Muscle of back (tissue), 11 donors: ENCODE results near the gene FAM83C. TPM values are rescaled to one million over a fixed set of nuclear protein-coding genes. Genes with fewer than 3 reads are reported as not detected.
"Not testable (repeated sequence)": the region's sequence is repeated elsewhere in the genome, so short reads cannot be mapped to it uniquely, and the experiment has no call there.

Source experiments
- DNase-seq, 3 donors: peaks; one replicate each; pipeline versions ENCODE4 v3.0.0 to v3.0.0-alpha.2; 2013
- polyA plus RNA-seq, 10 donors: library from polyadenylated mRNA; unstranded; fragments of 120-200 nt; gene quantifications; one replicate each; pipeline ENCODE4 v1.2.1, GENCODE V29; 2013; ENCODE audit not compliant: insufficient read length in 10 of 10

FAM83C gene
- polyA plus RNA-seq, 10 donors: 3.0 to 4.7 TPM; not detected in 8

GRCh38 chr20:35269055-35269781, 23.0 kb downstream of the FAM83C start:
- DNase-seq: peak; percentile 26 to 69 (median 38)

- DNase-seq: no peak
These were observed 25.1 kb downstream of the FAM83C start for GRCh38 chr20:35267092-35267491.

- DNase-seq: no peak
These were observed 27.5 kb downstream of the FAM83C start for GRCh38 chr20:35264755-35265154.

GRCh38 chr20:35263532-35264341, 28.5 kb downstream of the FAM83C start:
- DNase-seq: no peak

GRCh38 chr20:35262731-35263531, 29.3 kb downstream of the FAM83C start:
- DNase-seq: peak in 1 of 3 donors; percentile 31

GRCh38 chr20:35262321-35262720, 29.9 kb downstream of the FAM83C start:
- DNase-seq: not testable (repeated sequence)

- no peak for DNase-seq
These were observed 31.8 kb downstream of the FAM83C start for GRCh38 chr20:35260426-35260825.

- no peak for DNase-seq
These were observed 34.9 kb downstream of the FAM83C start for GRCh38 chr20:35257175-35257909.

GRCh38 chr20:35254448-35254999, 37.7 kb downstream of the FAM83C start:
- no peak for DNase-seq

- DNase-seq: no peak
These were observed 39.2 kb downstream of the FAM83C start for GRCh38 chr20:35253010-35253409.

- not testable (repeated sequence) for DNase-seq
These were observed 39.6 kb downstream of the FAM83C start for GRCh38 chr20:35252598-35252997.

GRCh38 chr20:35252037-35252461, 40.2 kb downstream of the FAM83C start:
- no peak for DNase-seq

GRCh38 chr20:35251613-35251940, 40.6 kb downstream of the FAM83C start:
- DNase-seq: no peak

GRCh38 chr20:35248641-35249475, 43.4 kb downstream of the FAM83C start:
- DNase-seq: no peak

GRCh38 chr20:35246723-35247122, 45.5 kb downstream of the FAM83C start:
- DNase-seq: no peak

- no peak for DNase-seq
These were observed 48.2 kb downstream of the FAM83C start for GRCh38 chr20:35243986-35244385.

- no peak for DNase-seq
These were observed 48.9 kb downstream of the FAM83C start for GRCh38 chr20:35243317-35243716.

- DNase-seq: no peak
These were observed 51.4 kb downstream of the FAM83C start for GRCh38 chr20:35240811-35241293.

GRCh38 chr20:35240083-35240810, 52.0 kb downstream of the FAM83C start:
- no peak for DNase-seq
